Left renal cortex interstitium (tissue), 4 donors: ENCODE results near the gene VEGFA. TPM values are rescaled to one million over a fixed set of nuclear protein-coding genes. Genes with fewer than 3 reads are reported as not detected.

ENCODE experiments used
- polyA plus RNA-seq, 4 donors: library from polyadenylated mRNA; unstranded; fragments of 120-200 nt; gene quantifications; one replicate each; pipeline ENCODE4 v1.2.1, GENCODE V29; 2013; ENCODE audit not compliant: insufficient read length in 4 of 4

The VEGFA gene
- polyA plus RNA-seq, 4 donors, result 222 to 402 (median 302) TPM

Other genes with a start within 250 kb of the VEGFA start
- gene XPO5, start 194.2 kb upstream of the VEGFA start, polyA plus RNA-seq, result 10 to 100 TPM; 39.8 to 58.0 (median 46.0) TPM
- gene POLH, start 194.0 kb upstream of the VEGFA start, polyA plus RNA-seq, result 10 to 100 TPM; 16.8 to 25.0 (median 23.3) TPM
- gene GTPBP2, start 140.9 kb upstream of the VEGFA start, polyA plus RNA-seq, result 10 to 100 TPM; 42.1 to 68.1 (median 55.2) TPM
- gene MAD2L1BP, start 134.4 kb upstream of the VEGFA start, polyA plus RNA-seq, result 10 to 100 TPM; 21.7 to 30.4 (median 27.6) TPM
- gene RSPH9, start 125.2 kb upstream of the VEGFA start, polyA plus RNA-seq, result 1 to 10 TPM; 1.3 to 1.5 (median 1.4) TPM
- gene MRPS18A, start 82.4 kb upstream of the VEGFA start, polyA plus RNA-seq, result 10 to 100 TPM; 40.5 to 62.0 (median 49.1) TPM